Ishikawa (cell line): ENCODE measurements around the gene TLK1.

Source experiments
- CEBPB ChIP-seq: IDR thresholded peaks from 2 replicates; pipeline ENCODE4 v1.6.1; 2012
- CREB1 ChIP-seq: IDR thresholded peaks from 2 replicates; pipeline ENCODE4 v1.6.1; 2012; ENCODE audit warnings: low read depth
- EGR1 ChIP-seq: IDR thresholded peaks from 2 replicates; pipeline ENCODE4 v1.6.1; 2012
- EP300 ChIP-seq: IDR thresholded peaks from 2 replicates; pipeline ENCODE4 v1.6.1; 2012; ENCODE audit warnings: borderline replicate concordance
- FOXM1 ChIP-seq: IDR thresholded peaks from 2 replicates; pipeline ENCODE4 v1.6.1; 2012; ENCODE audit warnings: low read depth, borderline replicate concordance
- MAX ChIP-seq: IDR thresholded peaks from 2 replicates; pipeline ENCODE4 v1.6.1; 2012
- NFIC ChIP-seq: IDR thresholded peaks from 2 replicates; pipeline ENCODE4 v1.6.1; 2012
- RAD21 ChIP-seq: IDR thresholded peaks from 2 replicates; pipeline ENCODE4 v1.6.1; 2012; ENCODE audit warnings: low read depth
- REST ChIP-seq: IDR thresholded peaks from 2 replicates; pipeline ENCODE4 v1.6.1; 2012; ENCODE audit warnings: low read depth, mild to moderate bottlenecking
- TAF1 ChIP-seq: IDR thresholded peaks from 2 replicates; pipeline ENCODE4 v1.6.1; 2012; ENCODE audit warnings: low read depth, mild to moderate bottlenecking
- TCF12 ChIP-seq: IDR thresholded peaks from 2 replicates; pipeline ENCODE4 v1.6.1; 2012; ENCODE audit warnings: low read depth
- TEAD4 ChIP-seq: IDR thresholded peaks from 2 replicates; pipeline ENCODE4 v1.6.1; 2012
- USF1 ChIP-seq: IDR thresholded peaks from 2 replicates; pipeline ENCODE4 v1.6.1; 2012
- YY1 ChIP-seq: IDR thresholded peaks from 2 replicates; pipeline ENCODE4 v1.6.1; 2012; ENCODE audit warnings: low read depth
- ZBTB7A ChIP-seq: IDR thresholded peaks from 2 replicates; pipeline ENCODE4 v1.6.1; 2012; ENCODE audit warnings: low read depth

TLK1 gene

GRCh38 chr2:171004363-171004762 lies 156.3 kb downstream of the TLK1 start:
- TF ChIP-seq FOXM1 (no peak), YY1 (no peak), USF1 (no peak), RAD21 (no peak), REST (no peak), ZBTB7A (no peak), TAF1 (no peak)

GRCh38 chr2:170999654-171000053 lies 161.0 kb downstream of the TLK1 start:
- TF ChIP-seq TAF1 (no peak), ZBTB7A (no peak), YY1 (no peak), FOXM1 (no peak), RAD21 (no peak)

GRCh38 chr2:170997893-170998597 lies 162.6 kb downstream of the TLK1 start:
- TF ChIP-seq EP300 = no peak
- TF ChIP-seq YY1 = no peak
- no peak for TF ChIP-seq TEAD4
- no peak for TF ChIP-seq REST
- TF ChIP-seq TCF12 = no peak
- TF ChIP-seq TAF1 = no peak
- no peak for TF ChIP-seq CEBPB
- TF ChIP-seq CREB1 = no peak
- TF ChIP-seq ZBTB7A = no peak
- no peak for TF ChIP-seq MAX
- no peak for TF ChIP-seq FOXM1
- TF ChIP-seq RAD21 = no peak
- TF ChIP-seq NFIC = no peak
- no peak for TF ChIP-seq USF1
- TF ChIP-seq EGR1 = no peak

- no peak for TF ChIP-seq TAF1
- no peak for TF ChIP-seq FOXM1
- no peak for TF ChIP-seq TEAD4
- no peak for TF ChIP-seq TCF12
- no peak for TF ChIP-seq MAX
- no peak; the same call in 1 of the 2 replicates for TF ChIP-seq REST
- no peak for TF ChIP-seq NFIC
- TF ChIP-seq YY1 = no peak
- TF ChIP-seq CEBPB = no peak
- no peak for TF ChIP-seq RAD21
- no peak for TF ChIP-seq EGR1
- TF ChIP-seq ZBTB7A = no peak
- no peak for TF ChIP-seq CREB1
- no peak for TF ChIP-seq USF1
- no peak for TF ChIP-seq EP300
These were observed 164.4 kb downstream of the TLK1 start for GRCh38 chr2:170996316-170996715.
